Heart left ventricle (tissue), 13 donors: ENCODE results near the gene NFIX.

Source experiments
- CTCF ChIP-seq, 12 donors: fragments of 200-600 bp; sonication (generic) in 4 of 12; IDR thresholded peaks; one replicate each; pipeline versions ENCODE4 v1.5.0 to v1.8.0; 2018 to 2022; ENCODE audit warnings: antibody characterized with exemption in 12 of 12, mild to moderate bottlenecking in 5 of 12
- POLR2A ChIP-seq, 2 donors: fragments of 450-650 bp; IDR thresholded peaks; one replicate each; pipeline ENCODE4 v1.6.1; 2017; ENCODE audit warnings: antibody characterized with exemption in 2 of 2, mild to moderate bottlenecking in 2 of 2, moderate library complexity in 2 of 2
- donor health status: ischemic (EF 13 %, LVEDD 7.1; RV severe dilation, severe dysfunction).
- donor health status: DM: no; HTN: yes; CAD: no.
- donor health status: DM: no; HTN: no; CAD: no.
- donor health status: ischemic (EF 25% LVEDD 6.9; RV normal size, moderate dysfunction).
- donor health status: ischemic (EF 25% LVEDD 5.7; RV mildly dilated, moderate dysfunction).
- donor health status: ischemic (EF 35%, LVEDD 5.7; RV mildly dilated, moderate dysfunction).
- donor health status: nonischemic (EF 11% LVEDD 7.7; RV severe dilation, severe dysfunction).
- donor health status: DM: yes; HTN: yes; CAD: no.
- donor health status: PGD.
- donor health status: ischemic (EF 29% LVEDD 5.4; RV normal size, mild dysfunction).
- donor health status: nonischemic (EF 23%, LVEDD 6.1; RV moderate dilation, normal function).

GRCh38 chr19:13095934-13096927 is 101.0 kb downstream of the NFIX start:
- TF ChIP-seq POLR2A (IDR thresholded peaks at IDR 0.05) (no peak), CTCF (IDR thresholded peaks at IDR 0.05) (peak in 4 of 12 donors; percentile 22 to 35 (median 26))
